ENCODE data around the gene CLEC6A. TPM values are rescaled to one million over a fixed set of nuclear protein-coding genes. Genes with fewer than 3 reads are reported as not detected.
A peak's percentile ranks its signal among the peaks of the same experiment; 100 is the strongest.

Gene CLEC6A
- total and polyA plus RNA-seq, 2 of the 8 experiments (the other 6 are each of a cell fraction or from before 2014, with no cell fraction given): not detected

- Histone ChIP-seq H3K27me3 (replicated peaks in 1 of 4; ENCODE audit: control insufficient read depth in 3 of 4, extremely low read depth in 1 of 4, insufficient read depth in 3 of 4, low read length in 3 of 4) (no peaks in the 10 kb centered on the region), H2BK12ac (ENCODE audit: low read depth, low read length) (no peak overlapping the region), H2BK120ac (replicated peaks; ENCODE audit: low read depth, low read length) (no peak overlapping the region), H3K27ac (ENCODE audit: low read depth, low read length) (no peak overlapping the region), H4K8ac (ENCODE audit: extremely low read depth, insufficient read depth, low read length) (no peak overlapping the region), H3K79me1 (ENCODE audit: low read depth, low read length) (no peaks in the 10 kb centered on the region), H3K14ac (ENCODE audit: insufficient read length) (no peak overlapping the region), H2AK5ac (ENCODE audit: low read depth, low read length) (no peak overlapping the region), H3K23me2 (ENCODE audit: low read depth, low read length) (no peaks in the 10 kb centered on the region), H4K5ac (ENCODE audit: insufficient read length, low read depth, low read length) (no peak overlapping the region), H3K9me3 (ENCODE audit: insufficient read depth in 2 of 2, low read depth in 1 of 2, low read length in 1 of 2) (no peaks in the 10 kb centered on the region), H3K9ac (replicated peaks in 1 of 4; ENCODE audit: extremely low read depth in 1 of 4, low read depth in 3 of 4, low read length in 3 of 4) (no peak overlapping the region), H4K91ac (replicated peaks; ENCODE audit: insufficient read length, low read length) (no peak overlapping the region), H3K56ac (replicated peaks; ENCODE audit: insufficient read length, low read depth, low read length) (no peak overlapping the region), H2BK20ac (ENCODE audit: low read length) (no peak overlapping the region), H3K4me3 (ENCODE audit: extremely low read depth in 1 of 4, insufficient read depth in 2 of 4, low read depth in 3 of 4, low read length in 4 of 4) (no peak overlapping the region), H3K23ac (ENCODE audit: insufficient read length) (no peak overlapping the region), H3K36me3 (ENCODE audit: control insufficient read depth in 2 of 4, insufficient read depth in 4 of 4, low read length in 3 of 4) (no peaks in the 10 kb centered on the region; a peak in 1 of 8 replicates), H4K20me1 (replicated peaks in 1 of 2; ENCODE audit: control insufficient read depth in 1 of 2, insufficient read depth in 2 of 2, low read length in 2 of 2) (no peaks in the 10 kb centered on the region), H2AFZ (ENCODE audit: low read length) (0 out of 2 replicates have a peak overlapping the region, but pooled peaks have one; percentile 2), H2BK15ac (ENCODE audit: low read length) (no peak overlapping the region), H2BK5ac (ENCODE audit: low read depth, low read length) (no peak overlapping the region), H3K4me2 (ENCODE audit: insufficient read depth in 1 of 2, low read depth in 2 of 2, low read length in 2 of 2) (no peak overlapping the region), H3K79me2 (ENCODE audit: control insufficient read depth in 1 of 2, insufficient read depth in 2 of 2, low read length in 2 of 2) (no peaks in the 10 kb centered on the region), H3K4me1 (replicated peaks in 1 of 4; ENCODE audit: control insufficient read depth in 3 of 4, insufficient read depth in 4 of 4, low read length in 3 of 4) (no peaks in the 10 kb centered on the region), H3K18ac (ENCODE audit: extremely low read depth, low read length) (no peak overlapping the region), H3K4ac (replicated peaks; ENCODE audit: insufficient read length, low read depth, low read length) (no peak overlapping the region)
- 80% methylated on average over 3 of the region's 3 CpGs; no CpG with 5 or more reads in 1 of the 2 experiments for WGBS, 2 experiments (ENCODE audit: extremely low coverage in 1 of 2, insufficient coverage in 1 of 2, insufficient read length in 1 of 2, insufficient replicate concordance in 2 of 2, low coverage in 1 of 2, low lambda C conversion rate in 2 of 2, missing lambda C conversion rate in 1 of 2)
- no peak for DNase-seq (ENCODE audit: low read depth in 1 of 2, low spot score in 2 of 2)
- CTCF ChIA-PET (ENCODE audit: partially characterized antibody): interaction anchor here (1.0 to 1.5 kb wide), 7 partner anchors 8 to 49 kb away, joined by 3 to 4 read pairs (median 3); no protein-coding TSS in a partner anchor
- no peak for TF ChIP-seq EZH2 (IDR thresholded peaks at IDR 0.05; ENCODE audit: low read depth, low read length, severe bottlenecking)
- TF ChIP-seq USF2 (IDR thresholded peaks at IDR 0.05; ENCODE audit: low read length): no peak
- no peak for TF ChIP-seq POLR2AphosphoS5 (IDR thresholded peaks at IDR 0.05; ENCODE audit: low read depth, low read length)
- TF ChIP-seq NRF1 (IDR thresholded peaks at IDR 0.05; ENCODE audit: low read depth, low read length): no peak
- TF ChIP-seq POU5F1 (IDR thresholded peaks at IDR 0.05; ENCODE audit: low read depth, low read length): no peak
- TF ChIP-seq CEBPB (IDR thresholded peaks at IDR 0.05; ENCODE audit: low read depth, low read length): no peak
- no peak for TF ChIP-seq NANOG (IDR thresholded peaks at IDR 0.05; ENCODE audit: insufficient read depth, low read depth, low read length, poor library complexity, severe bottlenecking)
- TF ChIP-seq CBX8 (IDR thresholded peaks at IDR 0.05; ENCODE audit: borderline replicate concordance, low read depth, low read length): no peak
- no peak for TF ChIP-seq RNF2 (IDR thresholded peaks at IDR 0.05; ENCODE audit: borderline replicate concordance, low read depth, low read length, missing control alignments, poor library complexity, severe bottlenecking)
- TF ChIP-seq RFX5 (IDR thresholded peaks at IDR 0.05; ENCODE audit: borderline replicate concordance, low read depth, low read length): no peak
- no peak for TF ChIP-seq HDAC6 (IDR thresholded peaks at IDR 0.05; ENCODE audit: low read depth, low read length)
- no peak for TF ChIP-seq CHD2 (IDR thresholded peaks at IDR 0.05; ENCODE audit: low read length)
- no peak for TF ChIP-seq ATF3 (IDR thresholded peaks at IDR 0.05; ENCODE audit: insufficient read depth, low read depth, low read length)
- no peak for FAIRE-seq
- POLR2A ChIA-PET (ENCODE audit: partially characterized antibody): no interaction called here
These were observed 46.0 kb downstream of the CLEC6A start for GRCh38 chr12:8501720-8502119.

All from H1 (cell line).